ENCODE data around the gene DUSP9.

Gene DUSP9

DNA sequence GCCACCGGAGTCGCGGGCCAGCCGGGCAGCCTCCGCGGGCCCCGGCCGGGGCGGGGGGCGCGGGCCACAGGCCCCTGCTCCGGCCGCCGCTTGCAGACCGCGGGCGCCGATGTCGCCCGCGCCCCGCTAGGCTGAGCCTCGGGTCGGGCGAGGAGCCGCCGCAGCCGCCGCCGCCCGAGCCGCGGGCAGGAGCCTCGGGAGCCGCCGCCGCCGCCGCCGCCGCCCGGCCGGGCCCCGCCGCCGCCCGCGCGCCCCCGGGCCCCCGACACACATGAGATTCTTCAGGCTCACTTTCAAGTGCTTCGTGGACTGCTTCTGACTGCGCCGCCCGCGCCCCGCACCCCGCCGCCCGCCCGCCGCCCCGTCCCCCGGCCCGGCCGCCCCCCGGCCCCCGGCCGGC is 41.1 kb downstream of the DUSP9 start:
- Histone ChIP-seq H3K27me3 (ENCODE audit: insufficient read depth, poor library complexity, severe bottlenecking) (no peaks in the 10 kb centered on the region), H3K4me3 (replicated peaks; ENCODE audit: insufficient read depth, low read length) (no peak overlapping the region), H3K27ac (replicated peaks) (no peak overlapping the region)
- DNase-seq (ENCODE audit: low read depth in 1 of 2, low spot score in 1 of 2) = no peak
- TF ChIP-seq POLR2AphosphoS5 (IDR thresholded peaks at IDR 0.05; ENCODE audit: low read depth) (no peak), GABPA (IDR thresholded peaks at IDR 0.05; ENCODE audit: low read depth) (no peak), SPI1 (IDR thresholded peaks at IDR 0.05; ENCODE audit: borderline replicate concordance, low read depth) (no peak)
- TF ChIP-seq, protein P1, sequence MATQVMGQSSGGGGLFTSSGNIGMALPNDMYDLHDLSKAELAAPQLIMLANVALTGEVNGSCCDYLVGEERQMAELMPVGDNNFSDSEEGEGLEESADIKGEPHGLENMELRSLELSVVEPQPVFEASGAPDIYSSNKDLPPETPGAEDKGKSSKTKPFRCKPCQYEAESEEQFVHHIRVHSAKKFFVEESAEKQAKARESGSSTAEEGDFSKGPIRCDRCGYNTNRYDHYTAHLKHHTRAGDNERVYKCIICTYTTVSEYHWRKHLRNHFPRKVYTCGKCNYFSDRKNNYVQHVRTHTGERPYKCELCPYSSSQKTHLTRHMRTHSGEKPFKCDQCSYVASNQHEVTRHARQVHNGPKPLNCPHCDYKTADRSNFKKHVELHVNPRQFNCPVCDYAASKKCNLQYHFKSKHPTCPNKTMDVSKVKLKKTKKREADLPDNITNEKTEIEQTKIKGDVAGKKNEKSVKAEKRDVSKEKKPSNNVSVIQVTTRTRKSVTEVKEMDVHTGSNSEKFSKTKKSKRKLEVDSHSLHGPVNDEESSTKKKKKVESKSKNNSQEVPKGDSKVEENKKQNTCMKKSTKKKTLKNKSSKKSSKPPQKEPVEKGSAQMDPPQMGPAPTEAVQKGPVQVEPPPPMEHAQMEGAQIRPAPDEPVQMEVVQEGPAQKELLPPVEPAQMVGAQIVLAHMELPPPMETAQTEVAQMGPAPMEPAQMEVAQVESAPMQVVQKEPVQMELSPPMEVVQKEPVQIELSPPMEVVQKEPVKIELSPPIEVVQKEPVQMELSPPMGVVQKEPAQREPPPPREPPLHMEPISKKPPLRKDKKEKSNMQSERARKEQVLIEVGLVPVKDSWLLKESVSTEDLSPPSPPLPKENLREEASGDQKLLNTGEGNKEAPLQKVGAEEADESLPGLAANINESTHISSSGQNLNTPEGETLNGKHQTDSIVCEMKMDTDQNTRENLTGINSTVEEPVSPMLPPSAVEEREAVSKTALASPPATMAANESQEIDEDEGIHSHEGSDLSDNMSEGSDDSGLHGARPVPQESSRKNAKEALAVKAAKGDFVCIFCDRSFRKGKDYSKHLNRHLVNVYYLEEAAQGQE (IDR thresholded peaks at IDR 0.05; ENCODE audit: insufficient replicate concordance, low read depth) = no peak
- TF ChIP-seq, protein P2, sequence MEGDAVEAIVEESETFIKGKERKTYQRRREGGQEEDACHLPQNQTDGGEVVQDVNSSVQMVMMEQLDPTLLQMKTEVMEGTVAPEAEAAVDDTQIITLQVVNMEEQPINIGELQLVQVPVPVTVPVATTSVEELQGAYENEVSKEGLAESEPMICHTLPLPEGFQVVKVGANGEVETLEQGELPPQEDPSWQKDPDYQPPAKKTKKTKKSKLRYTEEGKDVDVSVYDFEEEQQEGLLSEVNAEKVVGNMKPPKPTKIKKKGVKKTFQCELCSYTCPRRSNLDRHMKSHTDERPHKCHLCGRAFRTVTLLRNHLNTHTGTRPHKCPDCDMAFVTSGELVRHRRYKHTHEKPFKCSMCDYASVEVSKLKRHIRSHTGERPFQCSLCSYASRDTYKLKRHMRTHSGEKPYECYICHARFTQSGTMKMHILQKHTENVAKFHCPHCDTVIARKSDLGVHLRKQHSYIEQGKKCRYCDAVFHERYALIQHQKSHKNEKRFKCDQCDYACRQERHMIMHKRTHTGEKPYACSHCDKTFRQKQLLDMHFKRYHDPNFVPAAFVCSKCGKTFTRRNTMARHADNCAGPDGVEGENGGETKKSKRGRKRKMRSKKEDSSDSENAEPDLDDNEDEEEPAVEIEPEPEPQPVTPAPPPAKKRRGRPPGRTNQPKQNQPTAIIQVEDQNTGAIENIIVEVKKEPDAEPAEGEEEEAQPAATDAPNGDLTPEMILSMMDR (IDR thresholded peaks at IDR 0.05; ENCODE audit: insufficient read depth, low read length) = no peak

DNA sequence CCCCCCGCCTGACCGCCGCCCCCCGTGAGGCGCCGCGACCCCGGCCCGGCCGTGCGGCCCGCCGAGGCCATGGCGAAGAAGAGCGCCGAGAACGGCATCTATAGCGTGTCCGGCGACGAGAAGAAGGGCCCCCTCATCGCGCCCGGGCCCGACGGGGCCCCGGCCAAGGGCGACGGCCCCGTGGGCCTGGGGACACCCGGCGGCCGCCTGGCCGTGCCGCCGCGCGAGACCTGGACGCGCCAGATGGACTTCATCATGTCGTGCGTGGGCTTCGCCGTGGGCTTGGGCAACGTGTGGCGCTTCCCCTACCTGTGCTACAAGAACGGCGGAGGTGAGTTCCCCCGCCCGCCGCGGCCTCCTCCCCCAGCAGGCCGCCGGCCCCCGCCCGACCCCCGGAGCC is 41.5 kb downstream of the DUSP9 start:
- no peak for DNase-seq (ENCODE audit: low read depth in 1 of 2, low spot score in 1 of 2)
- Histone ChIP-seq H3K27me3 (ENCODE audit: insufficient read depth, poor library complexity, severe bottlenecking) (no peaks in the 10 kb centered on the region), H3K4me3 (replicated peaks; ENCODE audit: insufficient read depth, low read length) (no peak overlapping the region), H3K27ac (replicated peaks) (no peak overlapping the region)
- TF ChIP-seq POLR2AphosphoS5 (IDR thresholded peaks at IDR 0.05; ENCODE audit: low read depth) = no peak
- TF ChIP-seq, protein P2 (IDR thresholded peaks at IDR 0.05; ENCODE audit: insufficient read depth, low read length) = no peak
- TF ChIP-seq, protein P1 (IDR thresholded peaks at IDR 0.05; ENCODE audit: insufficient replicate concordance, low read depth) = no peak
- no peak for TF ChIP-seq SPI1 (IDR thresholded peaks at IDR 0.05; ENCODE audit: borderline replicate concordance, low read depth)
- TF ChIP-seq GABPA (IDR thresholded peaks at IDR 0.05; ENCODE audit: low read depth) = no peak

DNA sequence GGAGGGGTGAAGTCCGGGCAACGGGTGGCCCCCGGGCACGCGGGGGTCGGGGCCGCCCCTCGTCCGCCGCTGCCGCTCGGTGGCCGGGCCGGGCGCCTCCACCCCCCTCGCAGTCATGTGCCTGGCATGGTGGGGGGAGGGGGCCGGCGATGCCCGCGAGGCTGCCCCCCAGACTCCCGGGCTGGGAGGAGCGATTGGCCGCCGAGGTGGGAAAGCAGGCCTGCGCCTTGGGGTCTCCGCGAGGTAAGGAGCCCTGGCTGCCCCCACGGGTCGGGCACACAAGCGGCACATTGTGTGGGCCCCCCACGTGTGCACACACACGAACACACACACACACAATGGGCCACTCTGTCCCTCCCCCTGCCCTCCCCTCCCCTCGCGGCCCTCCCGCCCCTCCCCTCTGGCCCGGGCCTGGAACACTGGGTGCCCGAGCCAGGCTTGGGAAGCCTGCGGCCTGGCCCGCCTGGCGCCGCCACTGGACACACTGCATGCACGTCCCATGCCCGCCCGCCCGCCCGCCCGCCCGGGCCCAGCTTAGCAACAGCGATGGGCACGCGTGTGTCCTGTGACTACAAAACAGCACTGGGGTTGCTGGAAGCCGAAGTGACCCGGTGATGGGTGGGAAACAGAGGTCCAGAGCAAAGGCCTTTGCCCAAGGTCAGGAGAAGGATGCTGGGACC is 42.0 kb downstream of the DUSP9 start:
- no peak for DNase-seq (ENCODE audit: low read depth in 1 of 2, low spot score in 1 of 2)
- Histone ChIP-seq H3K27ac (replicated peaks) (no peak overlapping the region), H3K27me3 (ENCODE audit: insufficient read depth, poor library complexity, severe bottlenecking) (no peaks in the 10 kb centered on the region), H3K4me3 (replicated peaks; ENCODE audit: insufficient read depth, low read length) (no peak overlapping the region)
- TF ChIP-seq GABPA (IDR thresholded peaks at IDR 0.05; ENCODE audit: low read depth) (no peak), POLR2AphosphoS5 (IDR thresholded peaks at IDR 0.05; ENCODE audit: low read depth) (no peak), SPI1 (IDR thresholded peaks at IDR 0.05; ENCODE audit: borderline replicate concordance, low read depth) (no peak)
- TF ChIP-seq, protein P2 (IDR thresholded peaks at IDR 0.05; ENCODE audit: insufficient read depth, low read length) = no peak
- TF ChIP-seq, protein P1 (IDR thresholded peaks at IDR 0.05; ENCODE audit: insufficient replicate concordance, low read depth) = no peak

All from HL-60 (cell line).